ENCODE data around the gene ST8SIA4. TPM values are rescaled to one million over a fixed set of nuclear protein-coding genes. Genes with fewer than 3 reads are reported as not detected.
"Not testable (repeated sequence)": the region's sequence is repeated elsewhere in the genome, so short reads cannot be mapped to it uniquely, and the experiment has no call there.

ST8SIA4 gene
- total RNA-seq, 1 experiment from 2014 or later, result not detected

DNA sequence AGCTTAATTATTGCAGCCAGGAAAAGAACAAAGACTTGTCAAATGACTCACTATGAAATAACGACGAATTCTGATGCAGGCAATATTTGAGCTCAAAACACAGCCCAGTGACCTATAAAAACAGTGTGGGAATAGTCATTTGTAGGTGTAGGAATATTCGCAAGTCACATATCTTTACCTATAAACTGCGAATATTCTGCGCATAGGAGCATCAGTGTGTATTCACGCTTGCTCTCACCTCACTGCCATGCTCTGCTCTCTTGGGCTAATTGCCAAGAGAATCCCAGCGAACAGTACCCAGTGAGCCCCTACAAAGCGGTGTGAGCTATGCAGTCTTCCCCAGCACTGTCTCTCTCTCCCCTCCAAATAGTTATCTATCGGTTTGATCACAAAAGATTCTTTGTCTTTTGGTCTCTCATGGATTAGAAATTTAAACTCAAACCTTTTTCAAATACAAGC lies 74.2 kb downstream of the ST8SIA4 start:
- DNase-seq (ENCODE audit: low spot score), result no peak

DNA sequence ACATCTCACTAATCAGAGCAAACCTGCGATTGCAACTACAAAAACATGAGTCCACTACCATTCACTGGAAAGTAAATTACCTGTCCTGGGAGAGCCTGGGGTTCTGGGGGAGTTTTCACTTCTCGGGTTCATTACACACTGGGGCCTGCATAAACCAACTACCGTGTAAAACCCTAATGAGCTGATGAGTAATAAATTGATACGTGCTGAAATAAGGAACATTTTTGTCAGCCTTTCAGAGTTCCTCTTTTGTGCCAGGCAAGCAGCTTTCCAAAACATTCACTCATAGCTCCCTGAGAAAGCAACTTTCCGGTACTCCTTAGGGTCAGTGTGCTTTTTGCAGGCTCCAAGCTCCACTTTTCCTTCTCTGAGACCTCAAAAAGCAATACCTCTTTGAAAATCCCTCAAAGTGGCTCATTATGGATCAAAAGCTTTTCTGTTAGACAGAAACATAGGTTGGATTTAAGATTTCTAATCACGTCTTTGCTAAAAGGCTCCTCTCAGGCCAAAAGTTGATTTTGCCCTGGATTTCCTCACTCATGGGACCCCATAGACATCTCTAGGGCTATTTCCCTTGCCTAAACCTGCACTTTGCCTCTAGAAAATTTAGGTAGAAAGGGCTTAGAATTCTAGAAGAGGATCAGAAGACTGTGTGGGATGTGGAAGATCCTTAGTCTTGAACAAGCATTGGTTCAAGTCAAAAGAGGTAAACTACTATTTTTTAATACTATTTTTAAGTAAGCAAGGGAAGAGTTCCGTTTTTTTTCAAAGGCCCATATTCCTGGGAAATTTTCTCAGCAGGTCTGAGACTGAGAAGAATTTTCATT lies 74.8 kb downstream of the ST8SIA4 start:
- no peak for DNase-seq (ENCODE audit: low spot score)

DNA sequence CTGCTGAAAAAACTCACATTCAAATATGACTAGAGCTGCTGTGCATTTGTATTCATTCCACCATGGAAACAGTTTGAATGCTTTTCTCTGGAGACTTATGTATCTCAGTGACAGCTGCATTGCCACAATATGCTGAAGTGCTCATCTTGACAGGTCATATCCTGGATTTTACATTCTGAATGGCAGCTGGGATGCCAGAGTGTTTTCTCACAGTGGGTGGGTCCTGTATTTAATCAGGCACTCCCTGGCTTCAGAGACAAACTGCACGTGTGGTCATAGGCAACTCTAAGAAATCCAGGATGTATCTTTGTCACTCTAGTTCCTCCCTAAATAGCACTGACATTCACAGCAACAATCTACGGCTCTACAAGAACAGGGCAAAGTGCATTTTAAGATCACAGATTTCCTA lies 75.6 kb downstream of the ST8SIA4 start:
- DNase-seq (ENCODE audit: low spot score), result peak; percentile 40

GRCh38 chr5:100826133-100826532 lies 76.9 kb downstream of the ST8SIA4 start:
- no peak for DNase-seq (ENCODE audit: low spot score)

DNA sequence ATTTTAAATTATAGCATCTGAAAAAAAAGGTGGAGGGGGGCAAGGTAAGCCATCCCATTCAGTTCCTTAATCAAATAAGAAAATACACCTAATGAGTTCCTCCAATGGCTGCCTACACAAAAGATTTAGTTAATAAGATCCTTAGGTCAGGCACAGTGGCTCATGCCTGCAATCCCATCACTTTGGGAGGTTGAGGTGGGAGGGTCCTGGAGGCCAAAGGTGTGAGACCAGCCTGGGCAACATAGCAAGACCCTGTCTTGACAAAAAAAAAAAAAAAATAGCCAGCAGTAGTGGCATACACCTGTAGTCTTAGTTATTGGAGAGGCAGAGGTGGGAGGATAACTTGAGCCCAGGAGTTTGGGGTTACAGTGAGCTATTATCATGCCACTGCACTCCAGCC lies 78.4 kb downstream of the ST8SIA4 start:
- DNase-seq (ENCODE audit: low spot score), result no peak

DNA sequence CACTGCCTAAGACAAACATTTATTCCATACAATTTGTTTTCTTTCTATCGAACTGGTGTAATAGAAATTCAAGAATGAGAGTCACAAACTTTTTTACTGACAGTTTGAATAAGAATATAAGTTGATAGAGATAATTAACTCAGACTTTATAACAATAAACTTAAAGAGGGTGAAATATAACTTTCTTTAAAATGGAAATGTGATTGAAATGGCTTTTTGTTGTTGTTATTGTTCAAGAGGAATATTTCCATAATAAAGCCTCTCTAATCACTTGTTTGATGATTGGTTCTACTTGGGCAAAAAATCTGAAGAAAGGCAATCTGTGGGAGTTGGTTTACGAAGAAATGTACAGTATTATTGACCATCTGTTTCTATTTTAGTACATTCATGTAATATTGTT lies 79.3 kb downstream of the ST8SIA4 start:
- no peak for DNase-seq (ENCODE audit: low spot score)

DNA sequence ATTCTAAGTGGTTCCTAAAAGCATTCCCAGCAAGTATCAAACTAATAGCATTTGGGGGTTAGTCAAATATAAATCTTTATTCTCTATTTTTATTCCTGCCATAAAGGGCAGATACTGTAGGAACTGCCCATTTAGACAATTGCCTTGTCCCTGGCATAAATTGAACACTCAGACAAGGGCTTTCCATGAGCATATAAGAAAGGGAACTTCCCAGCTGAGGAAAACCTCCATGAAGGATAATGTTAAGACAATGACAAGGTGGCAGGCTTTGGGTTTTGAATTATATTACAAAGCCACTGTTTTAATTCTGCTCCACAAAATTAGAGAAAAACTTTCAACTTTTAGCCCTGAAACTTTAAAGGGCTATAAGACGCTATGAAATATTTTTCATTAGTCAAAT lies 81.3 kb downstream of the ST8SIA4 start:
- no peak for DNase-seq (ENCODE audit: low spot score)

DNA sequence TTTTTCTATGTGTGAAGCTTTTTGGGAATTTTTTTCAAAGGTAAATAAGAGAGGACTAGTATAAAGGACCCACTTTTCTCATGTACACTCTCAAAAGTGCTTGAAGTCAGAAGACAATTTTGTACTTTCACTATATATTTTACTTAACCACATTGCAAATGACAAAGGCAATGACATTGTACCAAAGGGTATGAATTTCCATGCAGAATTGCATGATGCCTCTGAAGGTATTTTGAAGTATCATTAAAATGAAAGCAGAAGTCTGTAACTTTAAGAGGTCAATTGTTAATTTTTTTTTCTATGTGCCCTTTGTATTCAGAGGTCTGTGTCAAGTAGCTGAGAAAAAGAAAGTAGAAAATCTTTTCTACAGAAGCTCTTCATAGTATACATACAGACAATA lies 84.7 kb downstream of the ST8SIA4 start:
- no peak for DNase-seq (ENCODE audit: low spot score)

DNA sequence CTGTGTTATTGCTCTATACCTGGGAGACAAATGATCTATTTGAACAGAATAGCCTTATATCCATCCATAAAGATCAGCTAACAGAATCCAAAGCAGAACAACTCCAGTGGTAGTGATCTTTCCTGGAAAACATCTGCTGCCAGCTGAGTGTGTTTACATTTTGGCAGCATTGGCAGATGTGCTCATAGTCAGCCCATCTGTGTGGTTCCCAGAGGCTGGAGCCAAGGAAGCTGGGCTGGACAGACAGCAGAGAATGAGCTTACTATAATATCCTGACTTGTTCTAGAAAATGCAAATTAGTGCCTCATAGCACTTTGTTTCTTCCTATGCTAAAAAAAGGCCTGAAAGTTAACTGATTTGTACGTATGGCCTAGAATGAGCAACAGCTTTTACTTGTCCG lies 99.7 kb downstream of the ST8SIA4 start:
- DNase-seq (ENCODE audit: low spot score), result no peak

GRCh38 chr5:100802208-100802607 lies 100.9 kb downstream of the ST8SIA4 start:
- DNase-seq (ENCODE audit: low spot score), result no peak

GRCh38 chr5:100800562-100800961 lies 102.5 kb downstream of the ST8SIA4 start:
- DNase-seq (ENCODE audit: low spot score), result no peak

DNA sequence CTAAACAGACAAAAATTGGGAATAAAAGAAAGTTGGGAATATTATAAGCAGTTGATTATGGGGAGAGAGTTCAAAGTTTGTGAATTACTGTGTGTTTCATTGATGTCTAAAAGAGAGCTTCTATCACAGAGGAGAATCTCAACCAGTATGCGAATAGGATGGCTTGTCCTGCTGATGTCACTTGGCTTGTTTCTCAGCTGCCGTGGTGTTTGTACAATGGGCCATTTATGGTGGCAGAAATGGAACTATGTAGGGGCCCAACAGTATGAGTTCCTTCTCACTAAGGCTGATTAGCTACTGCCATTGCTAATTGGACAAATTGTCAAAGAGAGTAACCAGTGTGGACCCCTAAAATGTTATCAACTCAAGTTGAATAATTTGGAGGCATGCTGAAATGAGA lies 103.9 kb downstream of the ST8SIA4 start:
- DNase-seq (ENCODE audit: low spot score), result no peak

DNA sequence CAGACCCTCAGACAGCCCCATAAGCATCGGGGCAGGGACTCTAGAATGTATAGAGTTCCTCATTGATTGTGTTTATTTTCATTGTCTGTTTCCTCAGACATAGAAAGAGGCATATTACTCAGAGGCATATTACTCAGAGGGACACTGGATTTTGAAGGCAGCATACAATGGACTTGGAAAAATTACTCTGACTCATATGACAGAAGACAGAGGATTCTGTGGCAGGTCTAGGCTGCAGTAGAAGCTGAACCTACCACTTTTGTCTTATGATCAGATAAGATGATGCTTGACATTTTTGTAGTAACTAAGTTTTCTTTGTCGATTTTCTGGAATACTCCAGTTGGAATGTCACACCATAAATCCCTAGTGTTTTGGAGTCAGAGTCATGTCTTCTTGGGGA lies 105.2 kb downstream of the ST8SIA4 start:
- DNase-seq (ENCODE audit: low spot score), result no peak

GRCh38 chr5:100796851-100797250 lies 106.2 kb downstream of the ST8SIA4 start:
- no peak for DNase-seq (ENCODE audit: low spot score)

GRCh38 chr5:100794844-100795243 lies 108.2 kb downstream of the ST8SIA4 start:
- no peak for DNase-seq (ENCODE audit: low spot score)

DNA sequence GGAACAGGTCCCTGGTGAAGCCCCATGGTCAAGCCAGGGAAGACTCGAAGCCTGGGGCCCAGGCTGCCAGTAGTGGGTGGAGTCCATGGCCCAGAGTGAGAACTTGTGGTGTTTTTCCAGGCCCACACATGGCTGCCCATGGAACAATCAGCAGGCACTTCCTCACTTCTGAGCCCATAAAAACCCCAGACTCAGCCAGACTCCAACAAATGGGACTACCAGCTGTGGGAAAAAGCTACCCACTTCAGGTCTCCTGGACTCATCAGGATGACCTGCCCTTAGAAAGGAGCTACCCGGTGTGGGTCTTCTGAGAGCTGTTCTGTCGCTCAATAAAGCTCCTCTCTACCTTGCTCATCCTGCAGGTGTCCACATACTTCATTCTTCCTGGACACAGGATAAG lies 108.9 kb downstream of the ST8SIA4 start:
- no peak for DNase-seq (ENCODE audit: low spot score)

DNA sequence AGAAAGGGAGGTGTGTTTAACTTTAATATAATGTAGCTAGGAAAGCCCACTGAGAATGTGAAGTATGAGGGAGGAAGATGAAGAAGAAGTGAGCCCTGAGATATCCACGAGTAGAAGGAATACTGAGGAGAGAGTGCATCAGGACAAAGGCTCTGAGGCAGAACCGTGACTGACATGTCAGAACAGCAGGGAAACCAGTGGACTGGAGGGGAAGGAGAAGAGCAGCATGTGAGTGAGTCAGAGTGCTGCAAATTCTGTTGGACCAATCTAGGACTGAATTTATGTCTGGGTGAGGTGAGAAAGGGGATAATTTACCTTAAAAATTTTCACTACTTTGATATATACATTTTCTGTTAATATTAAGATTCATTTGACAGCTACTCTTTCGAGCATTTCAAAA lies 110.3 kb downstream of the ST8SIA4 start:
- no peak for DNase-seq (ENCODE audit: low spot score)

DNA sequence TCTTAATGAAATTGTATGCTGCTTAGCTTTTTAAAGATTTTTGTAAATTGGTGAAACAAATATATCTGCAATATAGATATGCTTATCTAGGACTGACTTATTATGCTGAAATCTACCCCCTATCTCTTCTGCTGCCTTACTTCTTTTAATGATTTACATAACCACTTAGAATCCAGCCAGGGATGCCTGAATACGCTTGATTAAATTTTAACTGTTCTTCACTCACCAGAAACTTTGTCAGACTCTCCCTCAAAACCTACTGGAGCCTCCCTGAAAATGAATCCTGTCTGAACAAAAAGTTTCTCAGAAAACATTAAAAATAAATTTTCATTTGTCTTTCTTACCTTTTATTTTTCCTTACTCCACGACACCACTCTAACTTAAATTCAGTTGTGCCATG lies 111.7 kb downstream of the ST8SIA4 start:
- DNase-seq (ENCODE audit: low spot score), result no peak

DNA sequence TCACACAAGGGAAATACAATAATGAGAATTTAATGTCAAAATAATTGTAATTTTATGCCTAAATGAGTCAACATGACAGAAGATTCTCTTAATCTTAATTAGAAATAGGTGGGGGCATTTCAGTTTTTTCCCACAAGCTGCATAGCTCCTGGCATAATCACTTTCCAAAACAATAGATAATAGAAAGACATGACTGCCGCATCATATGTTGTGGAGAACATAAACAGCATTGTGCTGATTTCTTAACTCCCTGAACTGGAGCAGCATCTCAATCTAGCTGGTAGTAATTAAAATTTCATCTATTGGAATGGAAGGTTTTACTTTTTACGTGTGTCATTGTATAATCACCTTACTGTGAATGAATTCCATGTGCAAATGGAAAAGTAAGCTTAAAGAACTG lies 112.1 kb downstream of the ST8SIA4 start:
- DNase-seq (ENCODE audit: low spot score), result no peak

DNA sequence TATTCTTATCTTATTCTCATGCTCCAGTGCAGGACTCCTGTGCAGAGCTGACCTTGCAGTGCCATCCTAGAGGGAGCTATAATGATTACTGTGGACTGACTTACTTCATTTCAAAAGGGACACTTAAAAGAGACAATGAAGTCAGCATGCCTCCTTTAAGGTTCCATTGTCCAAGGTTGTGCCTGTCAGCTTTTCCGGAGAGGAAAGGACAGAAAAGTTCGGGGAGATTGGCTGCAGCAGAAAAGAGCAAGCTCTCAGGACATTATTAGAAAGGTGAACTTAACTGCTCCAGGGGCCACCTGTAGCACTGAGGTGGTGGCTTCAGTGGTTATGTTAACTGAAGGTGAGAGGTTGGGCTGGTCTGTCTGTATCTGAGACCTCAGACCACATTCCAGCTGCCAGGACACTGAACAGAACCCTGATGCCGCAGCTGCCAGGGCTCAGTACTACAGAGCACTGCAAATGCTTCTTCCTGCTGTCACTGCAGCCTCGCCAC lies 112.9 kb downstream of the ST8SIA4 start:
- peak; percentile 10 for DNase-seq (ENCODE audit: low spot score)

DNA sequence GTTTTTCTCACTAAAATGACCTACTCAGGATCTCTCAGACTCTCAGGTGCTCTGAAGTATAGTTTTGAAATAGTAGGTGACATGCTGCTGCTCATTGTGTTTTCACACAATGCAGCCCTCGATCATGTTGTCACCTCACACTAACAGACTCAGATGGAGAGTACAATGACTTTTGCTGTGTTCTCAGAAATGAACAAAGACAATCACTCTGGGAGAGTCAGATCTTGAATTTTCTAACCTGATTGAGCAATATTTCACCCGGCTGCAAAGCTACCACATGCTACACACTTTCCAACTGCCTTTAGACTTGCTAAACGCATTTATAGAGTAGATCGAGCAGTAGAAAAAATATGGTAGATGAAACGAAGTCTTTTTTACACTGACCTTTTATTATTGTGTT lies 113.4 kb downstream of the ST8SIA4 start:
- no peak for DNase-seq (ENCODE audit: low spot score)

DNA sequence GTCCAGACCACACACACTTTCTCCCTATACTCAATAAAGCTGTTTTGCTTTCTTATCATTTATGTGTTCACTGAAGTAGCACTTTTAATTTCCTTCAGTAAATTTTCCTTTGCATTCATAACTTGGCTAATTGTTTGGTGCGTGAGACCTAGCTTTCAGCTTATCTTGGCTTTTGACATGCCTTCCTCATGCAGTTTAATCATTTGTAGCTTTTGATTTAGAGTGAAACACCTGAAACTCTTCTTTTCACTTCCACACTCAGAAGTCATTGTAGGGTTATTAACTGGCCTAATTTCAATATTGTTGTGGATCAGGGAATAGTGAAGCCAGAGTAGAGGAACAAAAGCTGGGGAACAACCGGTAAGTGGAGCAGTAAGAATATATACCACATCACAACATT lies 114.7 kb downstream of the ST8SIA4 start:
- no peak for DNase-seq (ENCODE audit: low spot score)

DNA sequence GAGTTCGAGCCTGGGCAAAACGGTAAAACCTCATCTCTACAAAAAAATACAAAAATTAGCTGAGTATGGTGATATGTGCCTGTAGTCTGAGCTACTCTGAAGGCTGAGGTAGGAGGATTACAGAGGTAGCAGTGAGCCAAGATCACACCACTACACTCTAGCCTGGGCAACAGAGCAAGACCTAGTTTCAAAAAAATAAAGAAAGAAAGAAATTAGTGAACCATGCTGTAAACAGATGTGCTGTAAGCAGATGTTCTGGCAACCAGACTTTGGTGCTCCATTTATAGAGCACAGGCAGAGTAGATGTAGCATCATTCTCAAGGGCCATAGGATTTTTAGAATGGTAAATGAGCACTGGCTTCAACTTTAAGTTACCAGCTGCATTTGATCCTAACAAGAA lies 115.4 kb downstream of the ST8SIA4 start:
- no peak for DNase-seq (ENCODE audit: low spot score)

GRCh38 chr5:100785536-100785935 lies 117.5 kb downstream of the ST8SIA4 start:
- not testable (repeated sequence) for DNase-seq (ENCODE audit: low spot score)

Data from HT-29 (cell line).